Trophoblast cell (in vitro differentiated cells and primary cell): ENCODE data around the gene DMAC1.

Experiments
- DNase-seq, 2 donors: peaks; one replicate each; pipeline ENCODE4 v3.0.0-alpha.2; 2016
- H2AFZ ChIP-seq: 2 replicates; pipeline ENCODE4 v1.6.1; 2013; ENCODE audit warnings: low read length, moderate library complexity, mild to moderate bottlenecking; ENCODE audit not compliant: insufficient read depth, poor library complexity
- H2AK5ac ChIP-seq: 2 replicates; pipeline ENCODE4 v1.6.1; 2013; ENCODE audit warnings: mild to moderate bottlenecking, low read length
- H2BK120ac ChIP-seq: 2 replicates; pipeline ENCODE4 v1.6.1; 2013; ENCODE audit warnings: low read length, mild to moderate bottlenecking, moderate library complexity; ENCODE audit not compliant: insufficient read depth, poor library complexity
- H2BK12ac ChIP-seq: 2 replicates; pipeline ENCODE4 v1.6.1; 2013; ENCODE audit warnings: mild to moderate bottlenecking, low read length, moderate library complexity
- H2BK5ac ChIP-seq: 2 replicates; pipeline ENCODE4 v1.6.1; 2013; ENCODE audit warnings: low read length, low read depth, moderate library complexity, mild to moderate bottlenecking; ENCODE audit not compliant: poor library complexity
- H3K14ac ChIP-seq: 2 replicates; pipeline ENCODE4 v1.6.1; 2013; ENCODE audit warnings: mild to moderate bottlenecking, low read length
- H3K18ac ChIP-seq: 2 replicates; pipeline ENCODE4 v1.6.1; 2013; ENCODE audit warnings: mild to moderate bottlenecking, low read length
- H3K23ac ChIP-seq: 2 replicates; pipeline ENCODE4 v1.6.1; 2013; ENCODE audit warnings: low read length
- H3K27ac ChIP-seq: 2 replicates; pipeline ENCODE4 v1.5.1; 2013; ENCODE audit warnings: low read depth, mild to moderate bottlenecking, inconsistent platforms, low read length, moderate library complexity
- H3K27me3 ChIP-seq: 2 replicates; pipeline ENCODE4 v1.6.1; 2013; ENCODE audit warnings: inconsistent platforms, mild to moderate bottlenecking, low read length, moderate library complexity; ENCODE audit not compliant: insufficient read depth
- H3K36me3 ChIP-seq, 2 experiments: 1 replicate in 1 of 2; 2 replicates in 1 of 2; pipeline ENCODE4 v1.6.1; 2013; ENCODE audit warnings: low read length in 2 of 2, mild to moderate bottlenecking in 2 of 2, moderate library complexity in 1 of 2; ENCODE audit not compliant: insufficient read depth in 2 of 2, control insufficient read depth in 1 of 2
- H3K4ac ChIP-seq: 2 replicates; pipeline ENCODE4 v1.6.1; 2013; ENCODE audit warnings: low read depth, mild to moderate bottlenecking, low read length, moderate library complexity
- H3K4me1 ChIP-seq, 2 experiments: 1 replicate in 1 of 2; 2 replicates in 1 of 2; pipeline ENCODE4 v1.6.1; 2013; ENCODE audit warnings: low read length in 2 of 2, mild to moderate bottlenecking in 2 of 2, moderate library complexity in 1 of 2; ENCODE audit not compliant: insufficient read depth in 2 of 2, control insufficient read depth in 1 of 2
- H3K4me2 ChIP-seq: 2 replicates; pipeline ENCODE4 v1.6.1; 2013; ENCODE audit warnings: inconsistent platforms, mild to moderate bottlenecking, low read length, moderate library complexity
- H3K4me3 ChIP-seq: 2 replicates; pipeline ENCODE4 v1.5.1; 2013; ENCODE audit warnings: mild to moderate bottlenecking, low read depth, low read length, inconsistent platforms
- H3K79me1 ChIP-seq: one replicate; pipeline ENCODE4 v1.6.1; 2013; ENCODE audit warnings: low read length
- H3K79me2 ChIP-seq: 2 replicates; pipeline ENCODE4 v1.6.1; 2013; ENCODE audit warnings: low read length, mild to moderate bottlenecking; ENCODE audit not compliant: control insufficient read depth, insufficient read depth, poor library complexity
- H3K9ac ChIP-seq: 2 replicates; pipeline ENCODE4 v1.6.1; 2013; ENCODE audit warnings: mild to moderate bottlenecking, low read length
- H3K9me3 ChIP-seq: 2 replicates; pipeline ENCODE4 v1.6.1; 2013; ENCODE audit warnings: low read depth, mild to moderate bottlenecking, control low read depth, inconsistent platforms, low read length; ENCODE audit not compliant: insufficient read depth
- H4K12ac ChIP-seq: 2 replicates; pipeline ENCODE4 v1.6.1; 2013; ENCODE audit warnings: low read depth, mild to moderate bottlenecking, low read length, moderate library complexity
- H4K8ac ChIP-seq: 2 replicates; pipeline ENCODE4 v1.6.1; 2013; ENCODE audit warnings: low read depth, mild to moderate bottlenecking, low read length, moderate library complexity
- H4K91ac ChIP-seq: one replicate; pipeline ENCODE4 v1.6.1; 2013; ENCODE audit warnings: low read depth, mild to moderate bottlenecking, low read length, moderate library complexity
- WGBS: extraction: QIAGEN DNeasy Blood & Tissue Kit; methylation state at CpG from one replicate; pipeline ENCODE4 v1.1.7; 2013; ENCODE audit warnings: missing lambda C conversion rate; ENCODE audit not compliant: insufficient read length, insufficient coverage; ENCODE audit errors: extremely low coverage; 5-methylcytosine and 5-hydroxymethylcytosine counted together

DMAC1 gene

DNA sequence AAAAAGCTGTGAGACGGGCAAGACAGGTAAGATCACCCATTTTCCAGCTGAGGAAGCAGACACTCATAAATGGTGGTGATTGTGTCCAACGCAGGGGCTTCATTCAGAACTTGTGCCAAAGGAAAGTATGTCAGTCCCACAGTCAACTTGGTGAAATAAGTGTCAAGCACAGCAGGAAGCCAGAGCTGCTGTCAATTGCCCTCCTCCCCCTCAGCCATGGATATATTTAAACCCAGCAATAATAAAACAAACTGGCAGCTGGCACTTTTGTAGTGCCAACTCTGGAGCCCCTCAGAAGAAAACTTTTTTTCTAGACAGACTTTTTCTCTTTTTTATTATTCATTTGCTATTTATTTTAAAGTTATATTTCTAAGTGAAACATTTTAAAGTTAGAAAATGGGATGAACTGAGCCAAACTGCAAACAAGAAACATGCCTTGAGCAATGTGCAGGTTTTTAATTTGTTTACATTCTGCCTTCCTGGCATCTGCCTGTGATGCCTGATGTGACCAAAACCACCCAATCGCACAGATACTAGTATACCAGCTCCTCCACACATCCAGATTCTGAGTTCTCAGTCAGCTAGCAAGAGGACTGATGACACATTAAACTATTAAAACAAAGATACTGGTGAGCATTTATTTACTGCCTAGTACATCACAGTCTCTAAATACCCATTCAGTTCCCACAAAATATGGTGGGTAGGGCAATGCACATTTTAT, 17.0 kb downstream of the DMAC1 start:
- Histone ChIP-seq H3K4me1 (no peaks in the 10 kb centered on the region), H2BK5ac (no peak overlapping the region), H3K4me3 (no peak overlapping the region), H3K79me2 (no peaks in the 10 kb centered on the region), H4K91ac (no peak overlapping the region), H3K27me3 (no peaks in the 10 kb centered on the region), H3K4ac (no peak overlapping the region), H3K9me3 (no peaks in the 10 kb centered on the region), H3K27ac (no peak overlapping the region), H2BK120ac (no peak overlapping the region), H3K36me3 (peaks cover 0 to 6% of the 10 kb centered on the region in 2 experiments), H4K8ac (no peak overlapping the region), H3K14ac (no peak overlapping the region), H2BK12ac (no peak overlapping the region), H3K79me1 (no peaks in the 10 kb centered on the region), H3K4me2 (no peak overlapping the region), H4K12ac (no peak overlapping the region), H2AK5ac (no peak overlapping the region), H3K23ac (no peak overlapping the region), H2AFZ (no peak overlapping the region), H3K9ac (no peak overlapping the region), H3K18ac (no peak overlapping the region)
- no peak for DNase-seq
- WGBS, result no CpG with 5 or more reads among the region's 3 CpGs

DNA sequence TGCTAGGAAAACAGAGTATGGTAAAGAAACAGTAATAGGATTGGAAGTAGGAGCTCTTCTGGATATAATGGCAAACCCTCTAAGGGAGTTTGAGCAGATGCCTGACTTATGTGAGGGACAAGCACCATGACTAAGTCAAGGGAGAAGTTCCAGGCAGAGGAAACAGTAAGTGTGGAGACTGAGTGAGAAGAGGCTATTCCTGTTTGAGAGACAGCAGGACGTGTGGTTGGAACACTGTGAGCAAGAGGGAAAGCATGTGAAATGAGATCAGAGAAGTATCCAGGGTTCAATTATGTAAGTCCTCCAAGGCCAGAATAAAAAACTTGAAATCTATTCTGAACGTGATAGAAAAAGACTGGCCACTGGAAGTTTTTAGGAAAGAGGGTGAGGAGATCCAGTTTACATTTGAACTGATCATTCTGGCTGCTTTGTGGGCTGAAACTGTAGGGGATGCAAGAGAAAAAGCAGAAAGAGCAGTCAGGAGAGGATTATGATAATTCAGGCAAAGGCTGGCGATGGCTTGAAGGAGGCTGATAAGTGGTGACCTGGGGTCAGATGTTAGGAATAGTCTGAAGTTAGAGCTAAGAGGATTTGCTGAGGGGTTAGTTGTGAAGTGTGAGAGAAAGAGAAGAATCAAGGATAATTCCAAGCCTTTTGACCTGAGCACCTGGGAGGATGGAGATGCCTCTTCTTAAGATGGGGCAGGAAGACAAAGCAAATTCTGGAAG, 19.2 kb downstream of the DMAC1 start:
- Histone ChIP-seq H2BK12ac (no peak overlapping the region), H4K8ac (no peak overlapping the region), H2BK5ac (no peak overlapping the region), H3K79me2 (no peaks in the 10 kb centered on the region), H3K4me2 (no peak overlapping the region), H2BK120ac (no peak overlapping the region), H3K9me3 (no peaks in the 10 kb centered on the region), H3K18ac (no peak overlapping the region), H3K23ac (no peak overlapping the region), H4K12ac (no peak overlapping the region), H3K36me3 (no peaks in the 10 kb centered on the region), H3K14ac (no peak overlapping the region), H3K9ac (no peak overlapping the region), H2AK5ac (no peak overlapping the region), H3K79me1 (no peaks in the 10 kb centered on the region), H3K4ac (no peak overlapping the region), H3K27ac (no peak overlapping the region), H3K27me3 (no peaks in the 10 kb centered on the region), H3K4me3 (no peak overlapping the region), H3K4me1 (no peaks in the 10 kb centered on the region), H4K91ac (no peak overlapping the region), H2AFZ (no peak overlapping the region)
- no CpG with 5 or more reads among the region's 3 CpGs for WGBS
- DNase-seq, result peak in 1 of 2 donors; percentile 55

DNA sequence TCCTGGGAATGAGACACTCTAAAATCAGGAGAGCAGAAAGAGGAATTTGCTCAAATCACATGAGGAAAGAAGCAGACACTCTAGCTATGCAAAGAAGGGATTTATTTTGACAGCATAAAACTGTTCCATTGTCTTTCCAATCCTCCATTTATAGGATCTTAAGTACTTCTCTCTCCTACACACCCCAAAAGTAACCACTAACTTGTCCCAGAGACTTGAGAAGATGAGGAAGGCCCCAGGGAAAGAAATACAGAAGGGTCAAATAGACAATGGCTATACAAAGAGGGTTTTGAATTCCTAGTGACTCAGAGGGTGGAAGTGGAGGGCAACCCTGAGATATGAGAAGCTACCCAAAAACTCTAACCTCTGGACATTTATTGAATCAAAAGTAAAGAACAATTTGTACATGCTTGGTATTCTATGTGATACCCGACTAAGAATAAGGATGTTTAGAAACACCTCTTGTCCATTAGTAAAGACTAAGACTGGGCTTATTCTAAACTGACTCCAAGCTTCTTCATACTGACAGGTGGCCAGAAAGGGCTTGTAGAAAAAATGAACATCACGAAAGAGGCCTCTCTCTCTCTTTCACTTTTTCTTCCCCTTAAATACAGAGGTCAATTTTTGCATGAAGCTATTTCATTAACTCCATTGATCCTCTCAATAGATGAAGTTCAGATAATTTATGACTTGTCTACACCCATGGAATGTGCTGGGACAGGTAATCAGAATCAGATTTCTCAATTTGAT, 20.6 kb downstream of the DMAC1 start:
- Histone ChIP-seq H2BK12ac (no peak overlapping the region), H4K8ac (no peak overlapping the region), H3K36me3 (no peaks in the 10 kb centered on the region), H3K27ac (no peak overlapping the region), H4K12ac (no peak overlapping the region), H3K14ac (no peak overlapping the region), H3K4me2 (no peak overlapping the region), H3K79me1 (no peaks in the 10 kb centered on the region), H3K4me1 (no peaks in the 10 kb centered on the region), H3K79me2 (no peaks in the 10 kb centered on the region), H3K9me3 (no peaks in the 10 kb centered on the region), H3K27me3 (no peaks in the 10 kb centered on the region), H3K23ac (no peak overlapping the region), H2AK5ac (no peak overlapping the region), H2BK5ac (no peak overlapping the region), H3K9ac (no peak overlapping the region), H3K18ac (no peak overlapping the region), H2BK120ac (no peak overlapping the region), H4K91ac (no peak overlapping the region), H3K4me3 (no peak overlapping the region), H2AFZ (no peak overlapping the region), H3K4ac (no peak overlapping the region)
- no peak for DNase-seq
- WGBS, result no CpG with 5 or more reads among the region's 2 CpGs

DNA sequence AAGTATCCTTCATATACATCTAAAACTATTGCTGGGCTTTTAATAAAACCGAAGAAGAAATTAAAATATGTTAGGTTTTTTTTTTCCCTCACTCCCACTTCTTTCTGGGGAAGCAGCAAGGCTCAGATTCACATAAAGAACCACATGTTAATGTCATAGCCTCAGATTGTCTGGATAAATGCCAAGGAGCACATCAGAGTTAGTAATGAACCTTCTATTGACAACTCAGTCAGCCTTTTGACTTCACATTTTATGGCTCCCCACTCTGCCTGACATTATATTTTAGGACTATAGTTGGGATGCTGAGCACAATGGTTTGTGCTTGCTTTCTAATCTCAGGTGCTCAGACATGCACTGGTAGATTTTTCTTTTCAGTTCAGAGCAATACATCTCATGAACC, 21.8 kb downstream of the DMAC1 start:
- Histone ChIP-seq H3K4me1 (no peaks in the 10 kb centered on the region), H3K79me1 (no peaks in the 10 kb centered on the region), H3K14ac (no peak overlapping the region), H2BK5ac (no peak overlapping the region), H3K4ac (no peak overlapping the region), H3K18ac (no peak overlapping the region), H4K8ac (no peak overlapping the region), H3K79me2 (no peaks in the 10 kb centered on the region), H2BK120ac (no peak overlapping the region), H3K4me3 (no peak overlapping the region), H3K27me3 (no peaks in the 10 kb centered on the region), H4K91ac (no peak overlapping the region), H3K4me2 (no peak overlapping the region), H3K36me3 (no peaks in the 10 kb centered on the region), H3K27ac (no peak overlapping the region), H3K9me3 (no peaks in the 10 kb centered on the region), H2BK12ac (no peak overlapping the region), H3K9ac (no peak overlapping the region), H4K12ac (no peak overlapping the region), H2AFZ (no peak overlapping the region), H3K23ac (no peak overlapping the region), H2AK5ac (no peak overlapping the region)
- DNase-seq, result no peak
- WGBS, result no CpG with 5 or more reads among the region's 1 CpG
